ENCODE results near the gene MRPS10. TPM values are rescaled to one million over a fixed set of nuclear protein-coding genes. Genes with fewer than 3 reads are reported as not detected.

The MRPS10 gene
- total RNA-seq, 1 donor: 52.5 TPM

GRCh38 chr6:42236030-42236429 is 18.4 kb upstream of the MRPS10 start:
- Histone ChIP-seq H3K79me2 (ENCODE audit: insufficient read depth, low read length) (no peaks in the 10 kb centered on the region), H3K27ac (ENCODE audit: low read depth, low read length) (no peak overlapping the region), H3K4me2 (ENCODE audit: insufficient read depth, low read length) (no peak overlapping the region), H4K20me1 (ENCODE audit: insufficient read depth, low read length) (no peaks in the 10 kb centered on the region), H3K36me3 (ENCODE audit: insufficient read depth, low read length) (no peaks in the 10 kb centered on the region), H3K4me3 (ENCODE audit: insufficient read depth, low read length) (no peak overlapping the region), H3K4me1 (ENCODE audit: insufficient read depth, low read length) (peaks cover 18% of the 10 kb centered on the region), H3K27me3 (ENCODE audit: insufficient read depth, low read length) (no peaks in the 10 kb centered on the region), H3K9me3 (ENCODE audit: low read depth, low read length) (no peaks in the 10 kb centered on the region), H2AFZ (ENCODE audit: low read length) (no peak overlapping the region)
- TF ChIP-seq CTCF (IDR thresholded peaks at IDR 0.05; ENCODE audit: extremely low read depth, low read depth, low read length): no peak
- no peak for DNase-seq (ENCODE audit: insufficient read length, low spot score, missing footprints)

GRCh38 chr6:42232035-42232434 is 14.4 kb upstream of the MRPS10 start:
- H3K36me3 ChIP-seq (ENCODE audit: insufficient read depth, low read length): peaks cover 12% of the 10 kb centered on the region
- no peaks in the 10 kb centered on the region for H3K9me3 ChIP-seq (ENCODE audit: low read depth, low read length)
- no peak overlapping the region for H3K4me2 ChIP-seq (ENCODE audit: insufficient read depth, low read length)
- no peak for TF ChIP-seq CTCF (IDR thresholded peaks at IDR 0.05; ENCODE audit: extremely low read depth, low read depth, low read length)
- H3K79me2 ChIP-seq (ENCODE audit: insufficient read depth, low read length): no peaks in the 10 kb centered on the region
- H3K27ac ChIP-seq (ENCODE audit: low read depth, low read length): no peak overlapping the region
- H3K27me3 ChIP-seq (ENCODE audit: insufficient read depth, low read length): no peaks in the 10 kb centered on the region
- H3K4me3 ChIP-seq (ENCODE audit: insufficient read depth, low read length): no peak overlapping the region
- no peak for DNase-seq (ENCODE audit: insufficient read length, low spot score, missing footprints)
- H2AFZ ChIP-seq (ENCODE audit: low read length): no peak overlapping the region
- peaks cover 5% of the 10 kb centered on the region for H3K4me1 ChIP-seq (ENCODE audit: insufficient read depth, low read length)
- no peaks in the 10 kb centered on the region for H4K20me1 ChIP-seq (ENCODE audit: insufficient read depth, low read length)

GRCh38 chr6:42230345-42231321 is 13.0 kb upstream of the MRPS10 start:
- Histone ChIP-seq H3K4me3 (ENCODE audit: insufficient read depth, low read length) (no peak overlapping the region), H3K27me3 (ENCODE audit: insufficient read depth, low read length) (no peaks in the 10 kb centered on the region), H4K20me1 (ENCODE audit: insufficient read depth, low read length) (no peaks in the 10 kb centered on the region), H3K4me2 (ENCODE audit: insufficient read depth, low read length) (no peak overlapping the region), H3K36me3 (ENCODE audit: insufficient read depth, low read length) (peaks cover 12% of the 10 kb centered on the region), H3K9me3 (ENCODE audit: low read depth, low read length) (no peaks in the 10 kb centered on the region), H3K4me1 (ENCODE audit: insufficient read depth, low read length) (peaks cover 17% of the 10 kb centered on the region), H3K27ac (ENCODE audit: low read depth, low read length) (no peak overlapping the region), H3K79me2 (ENCODE audit: insufficient read depth, low read length) (no peaks in the 10 kb centered on the region), H2AFZ (ENCODE audit: low read length) (no peak overlapping the region)
- TF ChIP-seq CTCF (IDR thresholded peaks at IDR 0.05; ENCODE audit: extremely low read depth, low read depth, low read length): peak; percentile 51
- peak; percentile 54 for DNase-seq (ENCODE audit: insufficient read length, low spot score, missing footprints)

- Histone ChIP-seq H3K27ac (ENCODE audit: low read depth, low read length) (no peak overlapping the region), H3K4me3 (ENCODE audit: insufficient read depth, low read length) (no peak overlapping the region), H3K4me2 (ENCODE audit: insufficient read depth, low read length) (no peak overlapping the region), H3K27me3 (ENCODE audit: insufficient read depth, low read length) (no peaks in the 10 kb centered on the region), H3K79me2 (ENCODE audit: insufficient read depth, low read length) (no peaks in the 10 kb centered on the region), H3K9me3 (ENCODE audit: low read depth, low read length) (no peaks in the 10 kb centered on the region), H3K4me1 (ENCODE audit: insufficient read depth, low read length) (peaks cover 21% of the 10 kb centered on the region), H3K36me3 (ENCODE audit: insufficient read depth, low read length) (peaks cover 12% of the 10 kb centered on the region), H4K20me1 (ENCODE audit: insufficient read depth, low read length) (no peaks in the 10 kb centered on the region), H2AFZ (ENCODE audit: low read length) (no peak overlapping the region)
- no peak for DNase-seq (ENCODE audit: insufficient read length, low spot score, missing footprints)
- no peak for TF ChIP-seq CTCF (IDR thresholded peaks at IDR 0.05; ENCODE audit: extremely low read depth, low read depth, low read length)
Measured at GRCh38 chr6:42229506-42230119, 12.0 kb upstream of the MRPS10 start.

All from osteoblast (primary cell).